GM23338 (cell line): ENCODE measurements around the gene SCNN1G.

Experiments used
- CREB1 ChIP-seq: fragments of 250-450 bp; sonication (Bioruptor Pico); IDR thresholded peaks from 2 replicates; pipeline ENCODE4 v1.5.0; 2020; ENCODE audit warnings: low read depth, mild to moderate bottlenecking, moderate library complexity
- EZH2 ChIP-seq: fragments of 200-600 bp; sonication (generic); IDR thresholded peaks from one replicate; pipeline ENCODE4 v1.8.0; 2017; ENCODE audit warnings: antibody characterized with exemption, mild to moderate bottlenecking, low read depth; ENCODE audit not compliant: unreplicated experiment
- EZH2phosphoT487 ChIP-seq: fragments of 200-600 bp; sonication (generic); IDR thresholded peaks from one replicate; pipeline ENCODE4 v1.8.1; 2018; ENCODE audit warnings: antibody characterized with exemption; ENCODE audit not compliant: unreplicated experiment
- JUNB ChIP-seq: IDR thresholded peaks from one replicate; pipeline ENCODE4 v1.6.1; 2016; ENCODE audit warnings: antibody characterized with exemption; ENCODE audit not compliant: unreplicated experiment
- POLR2AphosphoS5 ChIP-seq: IDR thresholded peaks from 2 replicates; pipeline ENCODE4 v1.6.1; 2016; ENCODE audit warnings: antibody characterized with exemption, low read depth
- TF ChIP-seq, protein P1 (sequence below), 2 experiments: fragments of 200-600 bp in 1 of 2; sonication (generic) in 1 of 2; conservative IDR thresholded peaks; 2 replicates each; pipeline versions ENCODE4 v1.5.1 to v1.6.1; 2016 to 2017; ENCODE audit warnings: antibody characterized with exemption in 2 of 2, low read depth in 2 of 2, mild to moderate bottlenecking in 2 of 2, moderate library complexity in 1 of 2
- TF ChIP-seq, protein P2 (sequence below): IDR thresholded peaks from 2 replicates; pipeline ENCODE4 v1.6.1; 2016; ENCODE audit warnings: antibody characterized with exemption
- TF ChIP-seq, protein P3 (sequence below): IDR thresholded peaks from one replicate; pipeline ENCODE4 v1.6.1; 2018; ENCODE audit warnings: antibody characterized with exemption; ENCODE audit not compliant: unreplicated experiment

DNA sequence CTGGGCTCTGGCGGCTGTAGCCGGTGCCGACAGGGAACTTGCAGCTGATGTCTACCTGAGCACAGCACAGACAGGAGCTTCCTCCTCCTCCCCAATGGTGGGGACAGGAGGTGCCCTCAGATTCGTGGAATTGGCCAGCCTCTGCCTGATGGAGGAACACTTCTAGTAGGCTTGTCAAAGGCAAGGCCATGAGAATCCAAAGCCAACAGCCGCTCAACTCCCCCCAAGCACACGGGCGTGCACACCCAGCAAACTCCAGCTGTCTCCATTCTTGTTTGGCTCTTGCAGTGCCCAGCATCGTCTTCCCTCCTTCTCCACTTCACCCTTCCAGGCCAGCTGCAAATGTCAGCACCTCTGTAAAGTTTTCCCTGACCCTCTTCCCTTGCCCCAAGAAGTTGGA, 35.1 kb downstream of the SCNN1G start:
- TF ChIP-seq, protein P1, sequence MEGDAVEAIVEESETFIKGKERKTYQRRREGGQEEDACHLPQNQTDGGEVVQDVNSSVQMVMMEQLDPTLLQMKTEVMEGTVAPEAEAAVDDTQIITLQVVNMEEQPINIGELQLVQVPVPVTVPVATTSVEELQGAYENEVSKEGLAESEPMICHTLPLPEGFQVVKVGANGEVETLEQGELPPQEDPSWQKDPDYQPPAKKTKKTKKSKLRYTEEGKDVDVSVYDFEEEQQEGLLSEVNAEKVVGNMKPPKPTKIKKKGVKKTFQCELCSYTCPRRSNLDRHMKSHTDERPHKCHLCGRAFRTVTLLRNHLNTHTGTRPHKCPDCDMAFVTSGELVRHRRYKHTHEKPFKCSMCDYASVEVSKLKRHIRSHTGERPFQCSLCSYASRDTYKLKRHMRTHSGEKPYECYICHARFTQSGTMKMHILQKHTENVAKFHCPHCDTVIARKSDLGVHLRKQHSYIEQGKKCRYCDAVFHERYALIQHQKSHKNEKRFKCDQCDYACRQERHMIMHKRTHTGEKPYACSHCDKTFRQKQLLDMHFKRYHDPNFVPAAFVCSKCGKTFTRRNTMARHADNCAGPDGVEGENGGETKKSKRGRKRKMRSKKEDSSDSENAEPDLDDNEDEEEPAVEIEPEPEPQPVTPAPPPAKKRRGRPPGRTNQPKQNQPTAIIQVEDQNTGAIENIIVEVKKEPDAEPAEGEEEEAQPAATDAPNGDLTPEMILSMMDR (conservative IDR thresholded peaks at IDR 0.05; ENCODE audit: low read depth in 2 of 2), result no peak
- TF ChIP-seq POLR2AphosphoS5 (no peak), CREB1 (CRISPR knock-in tag) (no peak), EZH2phosphoT487 (no peak), JUNB (no peak), EZH2 (no peak)
- TF ChIP-seq, protein P2, sequence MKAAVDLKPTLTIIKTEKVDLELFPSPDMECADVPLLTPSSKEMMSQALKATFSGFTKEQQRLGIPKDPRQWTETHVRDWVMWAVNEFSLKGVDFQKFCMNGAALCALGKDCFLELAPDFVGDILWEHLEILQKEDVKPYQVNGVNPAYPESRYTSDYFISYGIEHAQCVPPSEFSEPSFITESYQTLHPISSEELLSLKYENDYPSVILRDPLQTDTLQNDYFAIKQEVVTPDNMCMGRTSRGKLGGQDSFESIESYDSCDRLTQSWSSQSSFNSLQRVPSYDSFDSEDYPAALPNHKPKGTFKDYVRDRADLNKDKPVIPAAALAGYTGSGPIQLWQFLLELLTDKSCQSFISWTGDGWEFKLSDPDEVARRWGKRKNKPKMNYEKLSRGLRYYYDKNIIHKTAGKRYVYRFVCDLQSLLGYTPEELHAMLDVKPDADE, result no peak
- TF ChIP-seq, protein P3, sequence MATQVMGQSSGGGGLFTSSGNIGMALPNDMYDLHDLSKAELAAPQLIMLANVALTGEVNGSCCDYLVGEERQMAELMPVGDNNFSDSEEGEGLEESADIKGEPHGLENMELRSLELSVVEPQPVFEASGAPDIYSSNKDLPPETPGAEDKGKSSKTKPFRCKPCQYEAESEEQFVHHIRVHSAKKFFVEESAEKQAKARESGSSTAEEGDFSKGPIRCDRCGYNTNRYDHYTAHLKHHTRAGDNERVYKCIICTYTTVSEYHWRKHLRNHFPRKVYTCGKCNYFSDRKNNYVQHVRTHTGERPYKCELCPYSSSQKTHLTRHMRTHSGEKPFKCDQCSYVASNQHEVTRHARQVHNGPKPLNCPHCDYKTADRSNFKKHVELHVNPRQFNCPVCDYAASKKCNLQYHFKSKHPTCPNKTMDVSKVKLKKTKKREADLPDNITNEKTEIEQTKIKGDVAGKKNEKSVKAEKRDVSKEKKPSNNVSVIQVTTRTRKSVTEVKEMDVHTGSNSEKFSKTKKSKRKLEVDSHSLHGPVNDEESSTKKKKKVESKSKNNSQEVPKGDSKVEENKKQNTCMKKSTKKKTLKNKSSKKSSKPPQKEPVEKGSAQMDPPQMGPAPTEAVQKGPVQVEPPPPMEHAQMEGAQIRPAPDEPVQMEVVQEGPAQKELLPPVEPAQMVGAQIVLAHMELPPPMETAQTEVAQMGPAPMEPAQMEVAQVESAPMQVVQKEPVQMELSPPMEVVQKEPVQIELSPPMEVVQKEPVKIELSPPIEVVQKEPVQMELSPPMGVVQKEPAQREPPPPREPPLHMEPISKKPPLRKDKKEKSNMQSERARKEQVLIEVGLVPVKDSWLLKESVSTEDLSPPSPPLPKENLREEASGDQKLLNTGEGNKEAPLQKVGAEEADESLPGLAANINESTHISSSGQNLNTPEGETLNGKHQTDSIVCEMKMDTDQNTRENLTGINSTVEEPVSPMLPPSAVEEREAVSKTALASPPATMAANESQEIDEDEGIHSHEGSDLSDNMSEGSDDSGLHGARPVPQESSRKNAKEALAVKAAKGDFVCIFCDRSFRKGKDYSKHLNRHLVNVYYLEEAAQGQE, result no peak
